Fibroblast of upper back skin (primary cell): ENCODE measurements around the gene RAB20.

ENCODE experiments used
- DNase-seq: peaks from one replicate; pipeline ENCODE4 v3.0.0-alpha.2; 2013

Gene RAB20

GRCh38 chr13:110528371-110528770 lies 33.2 kb downstream of the RAB20 start:
- DNase-seq = no peak

- DNase-seq = no peak
Measured at GRCh38 chr13:110525328-110526319, 35.9 kb downstream of the RAB20 start.

GRCh38 chr13:110524541-110525257 lies 36.8 kb downstream of the RAB20 start:
- DNase-seq = no peak

- DNase-seq = no peak
Measured at GRCh38 chr13:110523838-110524540, 37.5 kb downstream of the RAB20 start.

- no peak for DNase-seq
Measured at GRCh38 chr13:110523180-110523579, 38.3 kb downstream of the RAB20 start.

- DNase-seq = no peak
Measured at GRCh38 chr13:110522721-110523120, 38.8 kb downstream of the RAB20 start.

DNA sequence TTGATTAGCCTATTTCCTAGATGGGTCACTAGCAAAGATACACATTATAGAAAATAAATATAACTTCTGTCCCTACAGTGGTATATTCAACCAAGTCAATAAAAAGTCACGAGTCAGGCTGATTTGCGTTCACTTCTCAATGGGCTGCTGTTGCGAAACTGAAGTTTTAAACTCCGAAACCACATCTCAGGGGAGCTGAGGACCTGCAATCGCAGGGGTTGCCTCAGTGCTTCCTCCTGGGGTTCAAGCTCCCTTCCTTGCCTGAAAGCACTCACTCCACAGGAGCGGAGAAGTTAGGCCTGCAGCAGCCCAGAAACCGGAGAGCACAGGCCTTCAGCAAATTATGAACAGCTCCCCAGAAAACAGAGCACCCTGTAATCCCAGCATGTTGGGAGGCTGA lies 39.6 kb downstream of the RAB20 start:
- DNase-seq = no peak

DNA sequence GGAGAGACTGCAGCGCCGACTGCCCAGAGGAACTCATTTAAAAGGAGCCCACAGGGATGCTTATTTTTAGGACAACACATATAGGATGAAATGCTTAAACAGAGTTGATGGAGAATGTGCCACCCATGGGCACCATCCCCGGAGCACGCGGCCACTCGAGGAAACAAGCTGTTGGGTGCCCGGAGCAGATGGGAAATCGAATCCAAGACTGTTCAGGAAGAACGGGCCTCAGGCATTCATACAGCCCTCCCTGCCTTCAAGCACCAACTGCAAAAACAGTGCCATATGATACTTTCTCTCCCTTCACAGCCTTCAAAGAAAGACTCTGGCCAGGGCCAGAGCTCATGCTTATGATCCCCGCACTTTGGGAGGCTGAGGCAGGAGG lies 40.2 kb downstream of the RAB20 start:
- DNase-seq = no peak

DNA sequence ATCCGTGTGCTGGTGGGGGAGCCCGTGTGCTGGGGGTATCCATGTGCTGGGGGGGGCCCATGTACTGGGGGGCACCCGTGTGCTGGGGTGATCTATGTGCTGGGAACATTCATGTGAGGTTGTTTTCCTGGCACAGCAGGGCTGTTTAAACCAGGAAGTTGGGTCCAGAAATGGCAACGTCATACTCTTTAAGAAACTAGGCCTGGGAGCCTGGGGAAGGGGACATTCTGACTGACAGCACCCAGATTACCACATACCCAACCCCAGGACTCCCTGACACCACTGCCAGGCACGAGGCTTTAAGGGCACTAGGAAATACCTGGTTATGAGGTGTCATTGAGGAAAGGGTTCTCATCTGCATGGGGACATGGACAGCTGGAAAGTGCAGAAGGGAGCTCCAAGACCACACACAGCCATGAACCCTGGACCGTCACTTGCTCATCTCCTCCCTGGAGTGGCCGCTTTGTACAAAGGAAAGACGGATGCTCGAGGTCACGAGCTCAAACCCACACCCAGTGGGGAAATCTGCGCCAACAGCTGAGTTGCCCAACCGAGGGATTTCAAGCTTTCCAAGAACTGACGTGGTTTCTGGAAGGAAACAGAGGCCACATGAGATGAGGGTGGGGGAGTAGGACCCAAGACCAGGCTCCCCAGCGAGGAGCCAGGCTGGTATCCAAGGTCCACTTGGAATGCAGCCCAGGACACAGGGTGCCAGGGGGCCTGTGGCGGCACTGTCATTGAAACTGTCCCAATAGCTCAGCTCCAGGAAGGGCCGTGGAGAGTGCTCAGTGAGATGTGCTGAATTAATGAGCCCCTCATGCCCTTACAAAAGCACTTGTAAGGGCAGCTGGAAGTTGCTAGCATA lies 40.9 kb downstream of the RAB20 start:
- DNase-seq = no peak

DNA sequence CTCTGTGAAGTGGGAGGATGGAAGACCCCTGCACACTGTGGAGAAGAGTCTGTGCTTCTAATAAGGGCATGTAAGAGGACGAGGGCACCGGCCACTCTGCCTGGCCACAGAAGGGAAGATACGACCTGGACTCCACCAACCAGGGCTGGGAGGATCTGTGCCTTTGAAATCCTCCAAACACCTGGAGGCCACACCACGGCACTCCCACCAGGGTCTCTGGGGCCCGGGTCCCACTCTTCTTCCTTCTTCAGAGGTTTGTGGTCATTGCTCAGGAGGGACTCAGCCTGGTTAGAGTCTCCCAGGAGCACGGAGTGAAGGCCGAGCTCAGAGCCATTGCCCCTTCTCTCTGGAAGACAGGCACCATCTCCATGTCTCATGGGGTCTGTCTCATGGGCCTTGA lies 42.0 kb downstream of the RAB20 start:
- no peak for DNase-seq

DNA sequence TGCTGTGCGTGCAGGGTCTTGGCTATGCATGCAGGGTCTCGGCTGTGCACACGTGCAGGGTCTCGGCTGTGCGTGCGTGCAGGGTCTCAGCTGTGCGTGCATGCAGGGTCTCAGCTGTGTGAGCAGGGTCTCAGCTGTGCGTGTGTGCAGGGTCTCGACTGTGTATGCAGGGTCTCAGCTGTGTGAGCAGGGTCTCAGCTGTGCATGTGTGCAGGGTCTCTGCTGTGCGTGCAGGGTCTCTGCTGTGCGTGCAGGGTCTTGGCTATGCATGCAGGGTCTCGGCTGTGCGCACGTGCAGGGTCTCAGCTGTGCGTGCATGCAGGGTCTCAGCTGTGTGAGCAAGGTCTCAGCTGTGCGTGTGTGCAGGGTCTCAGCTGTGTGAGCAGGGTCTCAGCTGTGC lies 42.5 kb downstream of the RAB20 start:
- DNase-seq = no peak

DNA sequence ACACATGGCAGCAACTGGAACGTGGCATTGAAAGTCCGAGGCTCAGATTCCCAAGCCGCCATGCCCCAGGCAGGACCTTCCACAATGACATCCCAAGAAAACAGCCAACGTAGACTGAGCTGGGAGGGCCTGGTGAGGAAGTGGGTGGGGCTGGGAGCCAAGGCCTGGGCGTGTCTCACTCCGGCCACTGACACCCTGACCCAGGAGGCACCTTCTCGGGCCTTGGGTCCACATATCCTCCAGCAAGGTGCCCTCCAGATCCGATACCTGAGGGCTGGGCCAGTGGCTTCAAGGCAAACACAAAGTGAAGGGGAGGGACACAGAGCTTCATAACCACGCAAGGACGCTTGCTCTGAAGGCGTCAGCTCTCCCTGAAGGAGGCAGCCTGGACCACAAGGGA lies 43.0 kb downstream of the RAB20 start:
- DNase-seq = no peak

- DNase-seq = no peak
Measured at GRCh38 chr13:110518226-110518525, 43.3 kb downstream of the RAB20 start.

- no peak for DNase-seq
Measured at GRCh38 chr13:110517505-110518225, 43.9 kb downstream of the RAB20 start.

DNA sequence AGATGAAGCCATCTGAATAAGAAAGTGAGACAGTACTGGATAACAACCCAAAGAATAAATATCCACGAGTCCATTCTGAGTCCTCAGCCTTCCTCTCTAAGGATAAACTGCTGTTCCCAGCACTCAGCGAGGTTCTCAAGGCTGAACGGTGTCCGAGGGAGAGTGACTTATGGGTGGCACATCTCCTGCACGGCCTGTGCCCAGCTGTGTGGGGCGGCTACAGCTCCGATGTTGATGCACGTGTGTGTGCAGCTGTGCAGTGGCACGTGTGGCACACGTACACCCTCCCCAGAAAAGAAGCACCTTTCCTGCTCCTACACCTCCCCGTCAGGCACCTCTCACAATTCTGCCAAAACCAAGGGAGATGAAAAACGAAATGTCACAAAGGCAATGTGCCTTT lies 45.0 kb downstream of the RAB20 start:
- DNase-seq = no peak

DNA sequence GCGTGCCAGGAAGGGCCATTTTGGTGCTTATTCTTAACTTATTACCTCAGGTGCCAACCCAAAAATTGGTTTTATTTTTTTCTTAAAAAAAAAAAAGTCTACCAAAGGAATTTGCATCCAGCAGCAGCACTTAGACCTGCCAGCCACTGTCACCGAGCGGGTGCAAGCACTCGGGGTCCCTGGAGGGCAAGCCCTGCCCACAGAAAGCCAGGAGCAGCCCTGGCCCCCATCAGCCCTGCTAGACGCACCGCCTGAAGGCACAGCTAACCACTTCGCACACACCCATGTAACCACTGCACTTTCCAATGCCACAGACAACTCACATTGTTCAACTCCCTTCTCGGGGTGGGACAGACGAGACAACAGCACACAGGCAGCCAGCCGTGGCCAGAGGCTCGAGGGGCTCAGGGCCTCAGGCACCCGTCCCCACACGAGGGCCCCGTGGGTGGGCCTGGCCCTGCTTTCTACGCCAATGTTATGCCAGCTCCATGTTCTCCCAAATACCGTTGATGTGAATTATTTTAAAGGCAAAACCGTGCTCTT lies 49.3 kb downstream of the RAB20 start:
- no peak for DNase-seq

- DNase-seq = no peak
Measured at GRCh38 chr13:110511509-110512181, 49.9 kb downstream of the RAB20 start.

DNA sequence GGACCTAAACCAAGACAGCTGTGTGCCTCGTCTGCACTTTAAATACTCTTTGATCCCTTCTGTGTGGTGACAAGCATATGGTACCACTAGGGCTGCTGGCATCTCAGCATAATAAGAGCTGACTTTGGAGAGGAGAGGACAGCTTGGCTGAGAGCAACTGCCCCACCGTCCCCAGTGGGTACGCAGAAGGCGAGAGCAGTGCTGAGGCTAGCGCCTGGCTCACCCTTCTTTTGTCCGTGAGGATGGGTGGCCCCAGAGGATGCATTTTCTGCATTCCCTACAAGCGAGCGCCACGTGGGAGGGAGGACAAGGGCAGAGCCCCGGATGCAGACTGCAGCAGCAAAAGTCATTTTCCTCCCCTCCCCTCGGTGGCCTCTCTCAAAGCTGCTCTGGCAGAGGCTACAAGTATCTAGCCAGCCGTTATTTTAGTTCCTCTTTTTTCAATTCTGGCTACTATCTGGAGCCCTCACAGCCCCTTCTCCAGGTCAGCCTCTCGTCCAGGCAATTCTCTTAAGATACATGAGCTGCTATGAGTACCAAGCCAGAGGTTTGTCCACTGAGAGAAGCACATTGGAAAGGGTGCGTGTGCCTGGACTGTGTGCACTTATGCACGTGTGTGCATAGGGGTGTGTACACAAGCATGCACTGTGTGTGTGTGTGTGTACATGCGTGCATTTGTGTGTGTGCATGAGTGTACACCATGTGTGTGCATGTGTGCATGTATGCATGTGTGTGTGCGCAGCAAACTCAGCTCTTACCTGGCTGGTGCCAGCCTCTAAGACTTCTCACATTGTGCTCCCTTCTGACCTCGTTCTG lies 51.3 kb downstream of the RAB20 start:
- DNase-seq = peak; percentile 24

GRCh38 chr13:110509478-110509926 lies 52.0 kb downstream of the RAB20 start:
- DNase-seq = no peak
